LNCAP (cell line): ENCODE results near the gene ZFYVE27.

Source experiments
- TF ChIP-seq, protein P1 (sequence below): fragments of 450-650 bp; IDR thresholded peaks from 2 replicates; pipeline ENCODE4 v1.5.1; 2017; ENCODE audit warnings: mild to moderate bottlenecking

The ZFYVE27 gene

DNA sequence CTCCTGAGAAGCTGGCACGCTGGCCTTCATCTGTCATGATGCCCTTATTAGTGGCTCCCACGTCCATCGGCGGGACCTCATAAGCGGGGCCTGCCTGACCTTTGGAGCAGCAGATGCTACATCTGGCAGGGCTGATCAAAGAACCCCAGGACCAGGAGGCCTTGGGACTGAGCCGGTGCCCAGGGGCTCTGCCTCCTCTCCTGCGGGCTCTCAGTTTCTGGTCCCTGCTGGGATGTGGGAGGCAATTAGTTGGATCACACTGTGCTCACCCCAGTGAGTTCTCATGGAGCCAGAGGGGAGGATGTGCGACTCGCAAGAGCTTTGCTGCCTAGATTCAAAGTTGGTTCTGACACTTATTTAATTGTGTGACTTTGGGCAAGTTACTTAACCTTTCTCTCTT lies 63.5 kb downstream of the ZFYVE27 start:
- TF ChIP-seq, protein P1, sequence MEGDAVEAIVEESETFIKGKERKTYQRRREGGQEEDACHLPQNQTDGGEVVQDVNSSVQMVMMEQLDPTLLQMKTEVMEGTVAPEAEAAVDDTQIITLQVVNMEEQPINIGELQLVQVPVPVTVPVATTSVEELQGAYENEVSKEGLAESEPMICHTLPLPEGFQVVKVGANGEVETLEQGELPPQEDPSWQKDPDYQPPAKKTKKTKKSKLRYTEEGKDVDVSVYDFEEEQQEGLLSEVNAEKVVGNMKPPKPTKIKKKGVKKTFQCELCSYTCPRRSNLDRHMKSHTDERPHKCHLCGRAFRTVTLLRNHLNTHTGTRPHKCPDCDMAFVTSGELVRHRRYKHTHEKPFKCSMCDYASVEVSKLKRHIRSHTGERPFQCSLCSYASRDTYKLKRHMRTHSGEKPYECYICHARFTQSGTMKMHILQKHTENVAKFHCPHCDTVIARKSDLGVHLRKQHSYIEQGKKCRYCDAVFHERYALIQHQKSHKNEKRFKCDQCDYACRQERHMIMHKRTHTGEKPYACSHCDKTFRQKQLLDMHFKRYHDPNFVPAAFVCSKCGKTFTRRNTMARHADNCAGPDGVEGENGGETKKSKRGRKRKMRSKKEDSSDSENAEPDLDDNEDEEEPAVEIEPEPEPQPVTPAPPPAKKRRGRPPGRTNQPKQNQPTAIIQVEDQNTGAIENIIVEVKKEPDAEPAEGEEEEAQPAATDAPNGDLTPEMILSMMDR: no peak

DNA sequence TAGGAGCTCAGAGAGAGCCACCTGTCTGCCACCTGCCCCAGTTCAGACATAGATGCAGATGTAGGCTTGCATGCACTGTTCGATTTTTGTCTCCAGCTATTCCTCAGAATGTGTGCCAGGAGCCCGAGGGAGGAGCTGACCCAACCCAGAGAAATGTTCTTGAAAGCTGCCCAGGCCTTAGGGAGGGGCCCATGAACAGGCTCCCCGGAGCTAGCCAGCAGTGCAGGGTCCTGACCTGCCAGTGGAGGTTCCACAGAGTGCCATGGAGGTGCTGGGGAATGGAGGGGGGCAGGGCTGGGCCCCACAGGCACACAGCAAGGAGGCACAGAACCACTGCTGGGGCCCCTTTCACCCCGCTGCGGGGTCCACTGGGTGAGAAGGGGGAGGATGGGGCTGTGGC lies 64.5 kb downstream of the ZFYVE27 start:
- TF ChIP-seq, protein P1: no peak

GRCh38 chr10:97805096-97805884 lies 68.4 kb downstream of the ZFYVE27 start:
- TF ChIP-seq, protein P1: no peak

GRCh38 chr10:97805949-97806348 lies 69.0 kb downstream of the ZFYVE27 start:
- TF ChIP-seq, protein P1: no peak

GRCh38 chr10:97810446-97810845 lies 73.5 kb downstream of the ZFYVE27 start:
- TF ChIP-seq, protein P1: no peak
